LNCAP (cell line): Measurements from ENCODE around the gene RHBDD1.

ENCODE experiments used
- TF ChIP-seq, protein P1 (sequence below): fragments of 450-650 bp; IDR thresholded peaks from 2 replicates; pipeline ENCODE4 v1.5.1; 2017; ENCODE audit warnings: mild to moderate bottlenecking

Gene RHBDD1

DNA sequence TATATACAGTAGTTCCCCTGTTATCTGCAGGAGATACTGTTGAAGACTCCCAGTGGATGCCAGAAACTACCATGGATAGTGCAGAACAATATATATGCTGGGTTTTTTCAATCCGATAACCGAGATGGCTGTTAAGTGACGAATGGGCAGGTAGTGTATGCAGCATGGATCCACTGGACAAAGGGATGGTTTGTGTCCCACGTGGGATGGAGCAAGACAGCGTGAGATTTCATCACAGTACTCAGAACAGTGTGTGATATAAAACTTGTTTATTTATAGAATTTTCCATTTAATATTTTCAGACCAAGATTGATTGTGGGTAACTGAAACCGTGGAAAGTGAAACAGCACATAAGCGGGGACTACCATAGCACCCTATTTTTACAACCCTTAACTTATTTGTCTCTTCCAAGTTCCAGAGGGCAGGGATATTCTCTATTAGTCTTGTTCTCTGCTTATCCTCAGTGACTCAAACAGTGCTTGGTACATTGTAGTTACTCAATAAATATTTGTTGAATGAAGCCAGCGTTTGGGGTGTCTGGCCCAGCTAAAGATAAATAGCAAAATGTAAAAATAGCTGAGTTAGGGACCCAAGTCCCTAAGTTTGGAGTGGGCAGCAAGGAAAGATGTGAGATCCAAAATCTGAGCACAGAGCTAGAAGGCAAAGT lies 50.0 kb downstream of the RHBDD1 start:
- TF ChIP-seq, protein P1, sequence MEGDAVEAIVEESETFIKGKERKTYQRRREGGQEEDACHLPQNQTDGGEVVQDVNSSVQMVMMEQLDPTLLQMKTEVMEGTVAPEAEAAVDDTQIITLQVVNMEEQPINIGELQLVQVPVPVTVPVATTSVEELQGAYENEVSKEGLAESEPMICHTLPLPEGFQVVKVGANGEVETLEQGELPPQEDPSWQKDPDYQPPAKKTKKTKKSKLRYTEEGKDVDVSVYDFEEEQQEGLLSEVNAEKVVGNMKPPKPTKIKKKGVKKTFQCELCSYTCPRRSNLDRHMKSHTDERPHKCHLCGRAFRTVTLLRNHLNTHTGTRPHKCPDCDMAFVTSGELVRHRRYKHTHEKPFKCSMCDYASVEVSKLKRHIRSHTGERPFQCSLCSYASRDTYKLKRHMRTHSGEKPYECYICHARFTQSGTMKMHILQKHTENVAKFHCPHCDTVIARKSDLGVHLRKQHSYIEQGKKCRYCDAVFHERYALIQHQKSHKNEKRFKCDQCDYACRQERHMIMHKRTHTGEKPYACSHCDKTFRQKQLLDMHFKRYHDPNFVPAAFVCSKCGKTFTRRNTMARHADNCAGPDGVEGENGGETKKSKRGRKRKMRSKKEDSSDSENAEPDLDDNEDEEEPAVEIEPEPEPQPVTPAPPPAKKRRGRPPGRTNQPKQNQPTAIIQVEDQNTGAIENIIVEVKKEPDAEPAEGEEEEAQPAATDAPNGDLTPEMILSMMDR, result no peak

DNA sequence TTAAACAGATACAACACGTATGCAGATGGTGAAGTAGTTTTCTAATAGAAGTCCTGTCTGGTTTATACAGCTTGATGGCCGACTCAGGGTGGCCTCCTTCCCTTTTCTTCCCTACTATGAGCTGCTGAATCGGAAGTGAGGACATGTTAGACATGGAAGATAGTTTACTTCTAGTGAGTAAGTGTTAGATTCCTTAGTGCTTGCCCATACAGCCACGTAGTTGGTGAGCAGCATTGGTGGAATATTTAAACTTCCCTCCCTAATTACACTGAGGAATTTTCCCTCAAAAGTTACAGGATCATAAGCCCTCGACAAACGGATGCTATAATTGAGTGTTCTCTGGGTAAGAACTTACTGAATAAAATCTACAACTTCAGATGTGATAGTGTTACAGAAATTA lies 52.1 kb downstream of the RHBDD1 start:
- TF ChIP-seq, protein P1, result no peak

DNA sequence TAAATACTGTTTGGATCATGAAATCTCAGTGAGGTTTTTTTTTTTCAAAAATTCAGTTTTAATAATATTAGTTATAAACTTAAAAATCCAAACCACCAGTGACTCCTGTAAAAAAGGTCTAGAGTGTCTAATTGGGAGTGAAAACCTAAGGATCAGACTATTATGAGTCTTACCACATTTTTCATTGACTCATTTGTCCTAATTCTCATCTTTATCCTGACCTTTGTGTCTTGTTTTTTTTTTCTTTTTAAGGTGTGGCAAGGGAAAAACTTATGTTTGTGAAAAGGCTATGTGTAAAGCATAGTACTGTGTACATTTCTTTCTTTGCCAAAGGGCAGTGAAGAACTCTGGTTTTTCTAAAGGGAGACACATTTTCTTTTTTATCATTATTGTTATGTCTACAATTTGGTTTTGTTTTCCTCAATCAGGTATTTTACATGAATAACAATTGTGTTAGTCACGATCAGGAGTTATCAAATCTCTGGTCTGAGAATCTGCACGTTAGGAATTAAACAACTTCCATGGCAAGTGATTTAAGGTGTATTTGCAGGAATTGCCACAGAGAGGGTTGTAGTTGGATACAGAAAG lies 52.6 kb downstream of the RHBDD1 start:
- TF ChIP-seq, protein P1, result no peak

DNA sequence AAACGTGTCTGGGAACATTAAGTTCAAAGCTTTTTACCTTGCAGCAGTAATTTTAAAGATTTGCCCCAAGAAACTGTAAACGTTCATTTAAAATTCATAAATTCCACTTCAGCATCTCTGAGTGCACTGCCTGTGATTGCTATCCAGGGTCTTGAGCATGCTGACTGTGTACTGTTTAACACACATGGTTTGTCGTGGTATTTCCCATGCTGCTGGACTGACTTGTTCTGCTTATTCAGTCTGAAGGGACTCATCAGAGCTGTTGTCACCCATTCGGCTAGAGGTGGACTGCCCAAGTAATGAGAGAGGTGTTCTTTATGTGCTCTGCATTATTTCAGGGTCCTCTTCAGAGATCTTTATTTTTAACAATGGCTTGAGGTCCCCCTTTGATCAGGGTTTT lies 53.1 kb downstream of the RHBDD1 start:
- TF ChIP-seq, protein P1, result no peak

DNA sequence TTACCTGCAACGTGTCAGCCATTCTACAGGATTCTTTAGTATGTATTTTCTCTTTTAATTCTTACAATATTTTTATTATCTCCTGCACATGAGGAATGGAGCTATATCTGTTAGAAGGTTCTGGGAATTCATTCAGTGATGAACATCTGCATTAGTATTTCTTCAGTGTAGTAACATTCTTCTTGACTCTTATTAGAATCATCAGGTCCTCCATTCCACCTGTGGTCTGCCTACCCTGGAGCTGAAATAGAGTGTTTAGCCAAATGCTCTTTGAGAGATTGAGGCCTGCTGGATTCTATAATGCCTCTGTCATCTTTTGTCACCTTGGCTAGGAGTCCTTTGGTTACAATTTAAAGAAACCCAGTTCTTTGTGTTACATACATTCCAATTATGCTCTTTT lies 54.4 kb downstream of the RHBDD1 start:
- TF ChIP-seq, protein P1, result no peak

DNA sequence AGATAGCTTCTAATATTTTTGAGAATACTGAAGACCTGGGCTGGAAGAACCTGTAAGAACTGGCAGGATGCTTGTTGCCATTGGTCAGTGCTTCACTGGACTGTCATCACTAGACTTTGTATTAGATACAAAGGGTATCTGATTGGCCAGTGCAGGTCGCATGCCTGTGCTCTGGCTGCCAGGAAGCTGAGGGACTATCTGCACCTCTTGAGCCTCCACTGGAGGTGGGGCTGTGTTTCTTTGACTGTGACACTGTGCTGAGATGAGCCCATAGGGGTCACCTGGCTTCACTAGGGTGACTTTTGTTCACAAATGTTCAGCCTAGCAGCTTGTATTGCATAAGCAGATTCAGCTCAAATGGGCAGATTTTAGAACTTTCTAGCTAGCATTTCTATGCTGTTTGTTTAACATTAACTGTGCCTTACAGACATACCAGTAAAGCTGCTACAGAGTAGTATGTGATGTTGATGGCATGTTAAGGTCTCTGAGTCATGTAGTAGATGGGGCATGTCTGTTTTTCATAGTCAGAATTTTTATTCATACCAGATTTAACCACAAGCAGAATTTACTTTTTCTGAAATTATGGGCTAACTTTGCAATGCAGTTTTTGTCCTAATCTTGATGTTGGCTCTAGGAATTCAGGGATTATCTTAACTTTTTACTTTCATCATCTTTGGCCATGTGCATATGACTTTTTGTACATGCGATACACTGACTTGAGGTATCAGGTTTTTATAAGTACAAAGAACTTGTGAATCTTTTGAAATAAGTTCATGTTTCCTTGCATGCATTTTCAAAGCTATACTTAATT lies 56.1 kb downstream of the RHBDD1 start:
- TF ChIP-seq, protein P1, result no peak

DNA sequence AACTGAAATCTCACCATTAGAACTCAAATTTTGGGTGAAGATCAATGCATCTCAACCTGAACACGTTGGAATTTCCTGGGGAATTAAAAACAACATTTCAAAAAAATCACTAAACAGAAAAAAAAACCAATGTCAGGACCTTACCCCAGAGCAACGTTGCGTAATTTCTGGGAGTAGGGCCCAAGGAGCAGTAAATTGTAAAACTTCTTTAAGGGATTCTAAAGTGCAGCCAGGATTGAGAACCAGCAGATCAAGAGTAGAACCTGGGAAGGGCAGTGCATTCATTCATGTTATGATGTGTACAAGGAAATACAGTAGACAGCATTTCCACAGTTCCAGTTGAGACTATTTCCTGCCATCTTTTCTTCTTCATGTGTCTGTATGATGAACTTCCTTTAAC lies 56.9 kb downstream of the RHBDD1 start:
- TF ChIP-seq, protein P1, result no peak
